Neuronal stem cell (in vitro differentiated cells): ENCODE data around the gene LAMB3.
A peak's percentile ranks its signal among the peaks of the same experiment; 100 is the strongest.

Source experiments
- DNase-seq: peaks from one replicate; pipeline ENCODE4 v3.0.0-alpha.2; 2013; ENCODE audit warnings: low spot score
- H2AFZ ChIP-seq: one replicate; pipeline ENCODE4 v1.6.1; 2013; ENCODE audit warnings: mild to moderate bottlenecking, low read length, inconsistent platforms
- H2AK5ac ChIP-seq: 2 replicates; pipeline ENCODE4 v1.6.1; 2013; ENCODE audit warnings: low read depth, mild to moderate bottlenecking, inconsistent platforms, low read length, moderate library complexity, mixed read lengths
- H2BK120ac ChIP-seq: 2 replicates; pipeline ENCODE4 v1.6.1; 2013; ENCODE audit warnings: low read depth, mild to moderate bottlenecking, inconsistent platforms, low read length, moderate library complexity, mixed read lengths
- H2BK12ac ChIP-seq: one replicate; pipeline ENCODE4 v1.6.1; 2013; ENCODE audit warnings: low read length, inconsistent platforms
- H2BK15ac ChIP-seq: 2 replicates; pipeline ENCODE4 v1.6.1; 2013; ENCODE audit warnings: mild to moderate bottlenecking, low read length, inconsistent platforms, mixed read lengths
- H2BK5ac ChIP-seq: one replicate; pipeline ENCODE4 v1.6.1; 2013; ENCODE audit warnings: inconsistent platforms, mild to moderate bottlenecking, low read length, moderate library complexity
- H3K14ac ChIP-seq: one replicate; pipeline ENCODE4 v1.6.1; 2013; ENCODE audit warnings: low read length, inconsistent platforms
- H3K18ac ChIP-seq: 2 replicates; pipeline ENCODE4 v1.6.1; 2013; ENCODE audit warnings: low read length, inconsistent platforms
- H3K23ac ChIP-seq: 2 replicates; pipeline ENCODE4 v1.6.1; 2013; ENCODE audit warnings: low read depth, mild to moderate bottlenecking, mixed read lengths, low read length, inconsistent platforms; ENCODE audit not compliant: poor library complexity
- H3K27ac ChIP-seq: replicated peaks from 3 replicates; pipeline ENCODE4 v1.5.1; 2013; ENCODE audit warnings: low read length, inconsistent platforms
- H3K27me3 ChIP-seq, 3 experiments: 2 replicates each; pipeline ENCODE4 v1.6.1; 2013; ENCODE audit warnings: low read length in 3 of 3, mild to moderate bottlenecking in 2 of 3, inconsistent platforms in 1 of 3, low read depth in 1 of 3, mixed read lengths in 1 of 3, moderate library complexity in 1 of 3; ENCODE audit not compliant: control insufficient read depth in 3 of 3, insufficient read depth in 3 of 3
- H3K36me3 ChIP-seq, 2 donors: replicated peaks in 1 of 2; 2 replicates each; pipeline ENCODE4 v1.6.1; 2013; ENCODE audit warnings: low read length in 2 of 2; ENCODE audit not compliant: control insufficient read depth in 2 of 2, insufficient read depth in 2 of 2
- H3K4ac ChIP-seq: 2 replicates; pipeline ENCODE4 v1.6.1; 2013; ENCODE audit warnings: inconsistent platforms, mild to moderate bottlenecking, low read length, moderate library complexity
- H3K4me1 ChIP-seq, 2 donors: 1 replicate in 1 of 2; 2 replicates in 1 of 2; pipeline ENCODE4 v1.6.1; 2013; ENCODE audit warnings: low read length in 2 of 2, low read depth in 1 of 2; ENCODE audit not compliant: control insufficient read depth in 2 of 2, insufficient read depth in 1 of 2
- H3K4me2 ChIP-seq: one replicate; pipeline ENCODE4 v1.6.1; 2013; ENCODE audit warnings: mild to moderate bottlenecking, low read length, inconsistent platforms; ENCODE audit not compliant: insufficient read depth, poor library complexity, severe bottlenecking
- H3K4me3 ChIP-seq, 2 donors: 2 replicates each; pipeline ENCODE4 v1.5.1; 2013; ENCODE audit warnings: low read length in 2 of 2, mild to moderate bottlenecking in 2 of 2, inconsistent platforms in 1 of 2, moderate library complexity in 1 of 2
- H3K79me1 ChIP-seq: one replicate; pipeline ENCODE4 v1.6.1; 2013; ENCODE audit warnings: low read depth, mild to moderate bottlenecking, inconsistent platforms, low read length, moderate library complexity
- H3K9ac ChIP-seq: one replicate; pipeline ENCODE4 v1.6.1; 2013; ENCODE audit warnings: mild to moderate bottlenecking, low read depth, low read length, inconsistent platforms; ENCODE audit not compliant: poor library complexity
- H3K9me3 ChIP-seq, 2 donors: replicated peaks in 1 of 2; 2 replicates each; pipeline versions ENCODE3 to v1.6.1; 2013; ENCODE audit warnings: low read length in 2 of 2, mild to moderate bottlenecking in 2 of 2, inconsistent platforms in 1 of 2, low read depth in 1 of 2, mixed read lengths in 1 of 2, moderate library complexity in 1 of 2; ENCODE audit not compliant: control insufficient read depth in 2 of 2, insufficient read depth in 1 of 2
- H4K8ac ChIP-seq: one replicate; pipeline ENCODE4 v1.6.1; 2013; ENCODE audit warnings: low read depth, mild to moderate bottlenecking, inconsistent platforms, low read length, moderate library complexity
- H4K91ac ChIP-seq: one replicate; pipeline ENCODE4 v1.6.1; 2013; ENCODE audit warnings: low read length, low read depth, mild to moderate bottlenecking, inconsistent platforms; ENCODE audit not compliant: poor library complexity
- WGBS, 2 donors: extraction: QIAGEN DNeasy Blood & Tissue Kit; methylation state at CpG; one replicate each; pipeline ENCODE4 v1.1.7; 2013; ENCODE audit warnings: missing lambda C conversion rate in 2 of 2, mixed read lengths in 1 of 2; ENCODE audit not compliant: insufficient read length in 2 of 2, insufficient replicate concordance in 1 of 2; ENCODE audit errors: extremely low coverage in 2 of 2; 5-methylcytosine and 5-hydroxymethylcytosine counted together

The LAMB3 gene

GRCh38 chr1:209577346-209577745 lies 74.9 kb downstream of the LAMB3 start:
- H2BK15ac ChIP-seq, result no peak overlapping the region
- H3K23ac ChIP-seq, result no peak overlapping the region
- no peak overlapping the region for H3K18ac ChIP-seq
- H3K4me2 ChIP-seq, result no peak overlapping the region
- no peak overlapping the region for H3K4ac ChIP-seq
- H2BK12ac ChIP-seq, result no peak overlapping the region
- peaks cover 0 to 3% (median 0%) of the 10 kb centered on the region in 3 experiments for H3K27me3 ChIP-seq
- H3K14ac ChIP-seq, result no peak overlapping the region
- H2BK120ac ChIP-seq, result no peak overlapping the region
- H3K36me3 ChIP-seq, result no peaks in the 10 kb centered on the region
- no CpG with 5 or more reads among the region's 3 CpGs for WGBS, 2 donors
- DNase-seq, result no peak
- no peak overlapping the region for H4K91ac ChIP-seq
- H3K27ac ChIP-seq, result no peak overlapping the region
- no peak overlapping the region for H3K4me3 ChIP-seq
- H3K79me1 ChIP-seq, result no peaks in the 10 kb centered on the region
- H3K9ac ChIP-seq, result no peak overlapping the region
- H2AFZ ChIP-seq, result no peak overlapping the region
- no peak overlapping the region for H4K8ac ChIP-seq
- no peak overlapping the region for H2AK5ac ChIP-seq
- peaks cover 0 to 3% of the 10 kb centered on the region in 2 donors for H3K4me1 ChIP-seq
- no peak overlapping the region for H2BK5ac ChIP-seq
- H3K9me3 ChIP-seq, result no peaks in the 10 kb centered on the region

- H3K4me1 ChIP-seq, result peaks cover 0 to 3% of the 10 kb centered on the region in 2 donors
- H3K27me3 ChIP-seq, result peaks cover 0 to 3% (median 0%) of the 10 kb centered on the region in 3 experiments
- no peak overlapping the region for H3K18ac ChIP-seq
- H4K8ac ChIP-seq, result no peak overlapping the region
- H3K36me3 ChIP-seq, result no peaks in the 10 kb centered on the region
- H3K23ac ChIP-seq, result no peak overlapping the region
- no peak overlapping the region for H2BK12ac ChIP-seq
- DNase-seq, result peak; percentile 72
- no peak overlapping the region for H4K91ac ChIP-seq
- H3K27ac ChIP-seq, result no peak overlapping the region
- H3K14ac ChIP-seq, result no peak overlapping the region
- H3K4ac ChIP-seq, result no peak overlapping the region
- no peak overlapping the region for H2BK120ac ChIP-seq
- H2AFZ ChIP-seq, result no peak overlapping the region
- no peak overlapping the region for H2BK5ac ChIP-seq
- H3K9ac ChIP-seq, result no peak overlapping the region
- H3K9me3 ChIP-seq, result no peaks in the 10 kb centered on the region
- H3K4me2 ChIP-seq, result no peak overlapping the region
- no peak overlapping the region for H3K4me3 ChIP-seq
- no peak overlapping the region for H2BK15ac ChIP-seq
- no peaks in the 10 kb centered on the region for H3K79me1 ChIP-seq
- no CpG with 5 or more reads among the region's 12 CpGs for WGBS, 2 donors
- H2AK5ac ChIP-seq, result no peak overlapping the region
Measured at GRCh38 chr1:209576392-209577197, 75.6 kb downstream of the LAMB3 start.

- no peak for DNase-seq
- Histone ChIP-seq H2AK5ac (no peak overlapping the region), H4K91ac (no peak overlapping the region), H2BK5ac (no peak overlapping the region), H3K27ac (no peak overlapping the region), H3K27me3 (no peaks in the 10 kb centered on the region), H3K79me1 (no peaks in the 10 kb centered on the region), H2AFZ (no peak overlapping the region), H3K23ac (no peak overlapping the region), H3K9ac (no peak overlapping the region), H2BK12ac (no peak overlapping the region), H2BK120ac (no peak overlapping the region), H3K14ac (no peak overlapping the region), H4K8ac (no peak overlapping the region), H3K9me3 (no peaks in the 10 kb centered on the region), H3K4me1 (peaks cover 0 to 5% of the 10 kb centered on the region in 2 donors), H3K4ac (no peak overlapping the region), H2BK15ac (no peak overlapping the region), H3K4me3 (no peak overlapping the region), H3K4me2 (no peak overlapping the region), H3K18ac (no peak overlapping the region), H3K36me3 (no peaks in the 10 kb centered on the region)
- WGBS, 2 donors, result no CpG with 5 or more reads among the region's 3 CpGs
Measured at GRCh38 chr1:209570743-209571142, 81.5 kb downstream of the LAMB3 start.

GRCh38 chr1:209569455-209570207 lies 82.6 kb downstream of the LAMB3 start:
- H3K23ac ChIP-seq, result no peak overlapping the region
- no peak overlapping the region for H3K14ac ChIP-seq
- no peaks in the 10 kb centered on the region for H3K79me1 ChIP-seq
- no peak overlapping the region for H3K18ac ChIP-seq
- no peaks in the 10 kb centered on the region for H3K36me3 ChIP-seq
- H3K4me3 ChIP-seq, result no peak overlapping the region
- no peak overlapping the region for H4K91ac ChIP-seq
- no peak overlapping the region for H3K4ac ChIP-seq
- H2BK120ac ChIP-seq, result no peak overlapping the region
- H2AFZ ChIP-seq, result no peak overlapping the region
- H2BK5ac ChIP-seq, result no peak overlapping the region
- no peak overlapping the region for H3K27ac ChIP-seq
- H2BK15ac ChIP-seq, result no peak overlapping the region
- peak; percentile 77 for DNase-seq
- no peak overlapping the region for H3K9ac ChIP-seq
- H3K4me1 ChIP-seq, result peaks cover 0 to 2% of the 10 kb centered on the region in 2 donors
- H3K4me2 ChIP-seq, result no peak overlapping the region
- no peaks in the 10 kb centered on the region for H3K9me3 ChIP-seq
- no CpG with 5 or more reads among the region's 9 CpGs for WGBS, 2 donors
- H3K27me3 ChIP-seq, result no peaks in the 10 kb centered on the region
- no peak overlapping the region for H4K8ac ChIP-seq
- no peak overlapping the region for H2BK12ac ChIP-seq
- no peak overlapping the region for H2AK5ac ChIP-seq
